HUES48 (cell line): ENCODE measurements around the gene CNEP1R1.
A peak's percentile ranks its signal among the peaks of the same experiment; 100 is the strongest.

ENCODE experiments used
- H3K27ac ChIP-seq: one replicate; pipeline ENCODE4 v1.7.0; 2013; ENCODE audit warnings: low read depth, low read length, inconsistent platforms
- H3K27me3 ChIP-seq: 2 replicates; pipeline ENCODE4 v1.6.1; 2013; ENCODE audit warnings: mild to moderate bottlenecking, low read length; ENCODE audit not compliant: control insufficient read depth, insufficient read depth
- H3K36me3 ChIP-seq: 2 replicates; pipeline ENCODE4 v1.6.1; 2013; ENCODE audit warnings: low read length; ENCODE audit not compliant: control insufficient read depth, insufficient read depth
- H3K4me1 ChIP-seq: 2 replicates; pipeline ENCODE4 v1.6.1; 2013; ENCODE audit warnings: mild to moderate bottlenecking, low read length; ENCODE audit not compliant: control insufficient read depth, insufficient read depth
- H3K4me3 ChIP-seq: 2 replicates; pipeline ENCODE4 v1.5.1; 2013; ENCODE audit warnings: mild to moderate bottlenecking, low read depth, low read length
- H3K9ac ChIP-seq: 2 replicates; pipeline ENCODE4 v1.6.1; 2013; ENCODE audit warnings: mild to moderate bottlenecking, low read depth, low read length, moderate library complexity
- H3K9me3 ChIP-seq: 2 replicates; pipeline ENCODE4 v1.6.1; 2013; ENCODE audit warnings: low read length; ENCODE audit not compliant: control insufficient read depth, insufficient read depth

The CNEP1R1 gene

GRCh38 chr16:50024684-50025536, at the start of gene CNEP1R1:
CNEP1R1 (plus strand) TSS chr16:50025225; CDS start chr16:50025316, 91 bp downstream.
- Histone ChIP-seq H3K9ac (peak within 1 kb of the TSS; percentile 65; the same call in 1 of the 2 replicates), H3K4me3 (peak within 1 kb of the TSS; percentile 93), H3K27ac (peak within 1 kb of the TSS; percentile 35), H3K36me3 (peaks cover 19% of the 10 kb centered on the region), H3K9me3 (no peaks in the 10 kb centered on the region), H3K27me3 (no peaks in the 10 kb centered on the region), H3K4me1 (peaks cover 13% of the 10 kb centered on the region)

GRCh38 chr16:49977427-49977826, 47.6 kb upstream of the CNEP1R1 start:
- H3K27me3 ChIP-seq, result no peaks in the 10 kb centered on the region
- no peaks in the 10 kb centered on the region for H3K4me1 ChIP-seq
- H3K36me3 ChIP-seq, result no peaks in the 10 kb centered on the region
- H3K27ac ChIP-seq, result no peak overlapping the region
- H3K9me3 ChIP-seq, result no peaks in the 10 kb centered on the region
- no peak overlapping the region for H3K9ac ChIP-seq
- no peak overlapping the region for H3K4me3 ChIP-seq

- no peaks in the 10 kb centered on the region for H3K36me3 ChIP-seq
- no peaks in the 10 kb centered on the region for H3K9me3 ChIP-seq
- H3K4me3 ChIP-seq, result no peak overlapping the region
These were observed 46.3 kb upstream of the CNEP1R1 start for GRCh38 chr16:49978569-49979326.

GRCh38 chr16:49980166-49980565, 44.9 kb upstream of the CNEP1R1 start:
- no peak overlapping the region for H3K4me3 ChIP-seq
- H3K27me3 ChIP-seq, result no peaks in the 10 kb centered on the region
- no peak overlapping the region for H3K27ac ChIP-seq
- no peaks in the 10 kb centered on the region for H3K4me1 ChIP-seq
- no peak overlapping the region for H3K9ac ChIP-seq
- no peaks in the 10 kb centered on the region for H3K9me3 ChIP-seq
- no peaks in the 10 kb centered on the region for H3K36me3 ChIP-seq

More at GRCh38 chr16:49978569-49979326, 46.3 kb upstream of the CNEP1R1 start:
- H3K27ac ChIP-seq, result no peak overlapping the region
- no peaks in the 10 kb centered on the region for H3K4me1 ChIP-seq
- no peaks in the 10 kb centered on the region for H3K27me3 ChIP-seq
- no peak overlapping the region for H3K9ac ChIP-seq

- Histone ChIP-seq H3K4me3 (no peak overlapping the region), H3K4me1 (no peaks in the 10 kb centered on the region), H3K9me3 (no peaks in the 10 kb centered on the region), H3K36me3 (no peaks in the 10 kb centered on the region), H3K9ac (no peak overlapping the region), H3K27ac (no peak overlapping the region), H3K27me3 (no peaks in the 10 kb centered on the region)
These were observed 38.5 kb upstream of the CNEP1R1 start for GRCh38 chr16:49986351-49987124.

- Histone ChIP-seq H3K9me3 (no peaks in the 10 kb centered on the region), H3K4me3 (no peak overlapping the region), H3K9ac (no peak overlapping the region), H3K27me3 (no peaks in the 10 kb centered on the region), H3K4me1 (no peaks in the 10 kb centered on the region), H3K27ac (no peak overlapping the region), H3K36me3 (no peaks in the 10 kb centered on the region)
These were observed 37.6 kb upstream of the CNEP1R1 start for GRCh38 chr16:49987381-49987780.

- Histone ChIP-seq H3K27me3 (no peaks in the 10 kb centered on the region), H3K36me3 (no peaks in the 10 kb centered on the region), H3K9me3 (no peaks in the 10 kb centered on the region), H3K4me1 (no peaks in the 10 kb centered on the region), H3K9ac (no peak overlapping the region), H3K4me3 (no peak overlapping the region), H3K27ac (no peak overlapping the region)
These were observed 32.2 kb upstream of the CNEP1R1 start for GRCh38 chr16:49992825-49993224.

GRCh38 chr16:49993579-49993978, 31.4 kb upstream of the CNEP1R1 start:
- Histone ChIP-seq H3K9ac (no peak overlapping the region), H3K4me3 (no peak overlapping the region), H3K27ac (no peak overlapping the region), H3K36me3 (no peaks in the 10 kb centered on the region), H3K9me3 (no peaks in the 10 kb centered on the region), H3K4me1 (no peaks in the 10 kb centered on the region), H3K27me3 (no peaks in the 10 kb centered on the region)

- Histone ChIP-seq H3K4me3 (no peak overlapping the region), H3K9ac (no peak overlapping the region), H3K4me1 (no peaks in the 10 kb centered on the region), H3K27ac (no peak overlapping the region), H3K9me3 (no peaks in the 10 kb centered on the region), H3K27me3 (no peaks in the 10 kb centered on the region), H3K36me3 (no peaks in the 10 kb centered on the region)
These were observed 31.0 kb upstream of the CNEP1R1 start for GRCh38 chr16:49994006-49994405.

- no peak overlapping the region for H3K4me3 ChIP-seq
- H3K27me3 ChIP-seq, result no peaks in the 10 kb centered on the region
- H3K36me3 ChIP-seq, result no peaks in the 10 kb centered on the region
These were observed 29.3 kb upstream of the CNEP1R1 start for GRCh38 chr16:49995720-49996119.

More at GRCh38 chr16:49995720-49996119, 29.3 kb upstream of the CNEP1R1 start:
- Histone ChIP-seq H3K9ac (no peak overlapping the region), H3K4me1 (no peaks in the 10 kb centered on the region), H3K27ac (no peak overlapping the region), H3K9me3 (no peaks in the 10 kb centered on the region)
